HG03108 (cell line): ENCODE results near the gene BPIFB3.
"Not testable (repeated sequence)": the region's sequence is repeated elsewhere in the genome, so short reads cannot be mapped to it uniquely, and the experiment has no call there.

Source experiments
- ATAC-seq: cut with Tn5 transposase; IDR thresholded peaks from one replicate; pipeline ENCODE4 v1.9.1; 2021; ENCODE audit warnings: moderate library complexity; ENCODE audit not compliant: unreplicated experiment

The BPIFB3 gene

DNA sequence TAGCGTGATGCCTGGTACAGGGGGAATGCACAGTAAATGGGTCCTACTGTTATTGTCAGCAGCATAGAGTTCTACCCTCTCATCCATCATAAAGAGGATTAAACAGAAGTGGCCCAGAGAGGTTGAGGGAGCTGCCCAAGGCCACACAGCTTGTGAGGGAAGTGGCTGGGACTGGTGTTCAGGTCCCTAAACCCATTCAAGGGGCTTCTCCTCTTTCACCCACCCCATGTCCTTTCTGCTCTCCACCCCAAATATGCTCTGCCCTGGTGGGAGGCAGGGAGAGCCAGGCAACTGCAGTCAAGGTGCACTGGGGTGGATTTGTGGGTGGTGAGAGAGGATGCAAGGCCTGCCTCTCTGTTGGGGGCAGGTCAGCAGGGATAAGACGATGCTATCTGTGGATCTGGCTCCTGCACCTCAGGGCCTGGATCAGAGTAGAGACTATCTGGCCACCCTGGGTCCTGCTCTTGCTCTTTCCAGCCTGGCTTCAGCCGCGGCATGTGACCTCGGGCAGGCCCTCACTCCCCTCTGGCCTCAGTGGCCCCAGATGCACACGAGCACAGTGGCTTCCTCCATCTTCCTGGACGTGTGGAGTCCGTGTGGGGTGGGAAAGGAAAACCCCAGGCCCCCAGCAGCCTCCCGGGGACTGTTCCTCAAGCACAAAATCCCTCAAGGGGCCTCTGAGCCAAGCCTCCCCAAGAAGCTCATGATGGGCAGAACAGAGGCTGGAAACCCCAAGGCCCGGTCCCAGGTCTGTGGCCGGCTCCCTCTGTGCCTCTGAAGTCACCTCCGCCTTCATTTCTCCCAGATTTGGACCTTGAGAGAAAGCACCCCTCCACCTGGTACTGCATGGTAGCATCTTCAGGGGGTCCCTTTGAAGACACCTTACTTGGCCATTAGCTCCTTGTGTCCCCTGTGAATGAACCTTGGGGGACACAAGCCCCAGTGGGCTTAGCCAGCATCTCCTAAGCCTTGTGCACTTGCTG lies 25.6 kb upstream of the BPIFB3 start:
- no peak for ATAC-seq

DNA sequence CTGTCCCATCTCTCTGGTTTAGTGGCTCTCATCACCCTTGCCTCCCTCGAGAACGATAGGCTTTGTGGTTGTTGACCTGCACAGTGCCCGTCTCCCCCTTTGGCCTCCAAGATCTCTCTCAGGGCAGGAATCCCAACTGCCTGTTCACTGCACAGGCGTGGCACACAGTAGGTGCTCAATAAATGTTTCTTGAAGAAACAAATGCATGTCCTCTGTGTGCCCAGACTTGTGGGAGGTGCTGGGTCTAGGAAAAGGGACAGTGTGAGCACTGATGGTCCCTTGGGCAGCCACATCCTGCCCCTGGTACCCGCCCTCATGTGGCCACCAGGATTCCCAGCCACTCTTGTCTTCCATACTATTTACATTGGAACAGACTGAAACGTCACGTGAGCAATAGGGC lies 24.8 kb upstream of the BPIFB3 start:
- no peak for ATAC-seq

DNA sequence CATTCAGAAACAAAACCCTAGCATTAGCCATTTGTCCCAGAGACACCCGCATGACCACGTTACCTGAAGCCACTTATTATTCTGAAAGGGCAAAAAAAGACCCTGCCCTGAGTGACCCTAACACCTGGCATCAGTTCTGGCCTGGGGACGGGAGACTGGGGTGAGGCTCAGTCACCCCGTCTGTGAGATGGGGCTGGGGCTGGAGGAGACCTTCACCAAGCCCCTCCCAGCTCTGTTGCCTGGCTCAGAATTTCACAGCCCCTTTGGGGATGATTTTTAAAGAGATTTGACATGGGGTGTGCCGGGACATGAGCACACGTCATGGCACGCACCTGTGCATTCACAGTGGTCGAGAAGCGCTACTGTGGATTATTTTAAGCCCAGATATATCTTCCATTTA lies 23.6 kb upstream of the BPIFB3 start:
- ATAC-seq = no peak

DNA sequence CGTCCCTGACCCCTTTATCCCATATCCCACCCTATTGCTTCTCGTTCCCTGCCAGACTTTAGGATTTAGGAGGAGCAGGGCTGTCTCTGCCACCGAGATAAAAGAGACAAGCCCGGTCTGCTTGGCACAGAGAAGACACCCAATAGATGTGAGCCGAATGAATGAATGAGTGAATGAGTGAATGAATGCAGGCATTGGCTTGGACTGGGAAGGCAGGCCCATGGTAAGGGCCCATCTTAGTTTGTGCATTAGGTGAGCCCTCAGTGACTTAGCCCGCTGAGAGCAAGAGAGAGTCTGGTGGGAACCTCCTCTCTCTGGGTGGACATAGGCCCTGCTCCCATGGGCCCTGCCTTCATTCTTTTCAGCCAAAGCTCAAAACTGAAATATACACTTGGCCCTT lies 23.1 kb upstream of the BPIFB3 start:
- no peak for ATAC-seq

DNA sequence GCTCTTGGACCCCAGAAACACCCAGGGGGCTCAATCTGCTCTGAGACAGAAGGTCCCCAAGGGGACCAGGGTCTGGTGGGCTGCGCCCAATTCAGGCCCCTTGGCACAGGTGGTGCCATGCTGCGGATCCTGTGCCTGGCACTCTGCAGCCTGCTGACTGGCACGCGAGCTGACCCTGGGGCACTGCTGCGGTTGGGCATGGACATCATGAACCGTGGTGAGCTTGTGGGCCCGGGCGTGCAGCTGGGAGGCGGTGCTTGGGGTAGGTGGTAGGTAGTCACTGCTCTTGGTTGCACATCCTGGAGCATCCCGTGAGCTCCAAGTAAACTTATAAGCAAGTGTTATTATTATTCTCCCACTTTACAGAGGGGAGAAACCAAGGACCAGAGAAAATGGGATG lies 22.2 kb upstream of the BPIFB3 start, which contains the start of gene BPIFB6:
TSS of gene BPIFB6 (plus strand) at position 118 of the 400 bp plus-strand sequence. CDS start at position 118, 0 bp downstream.
- no peak for ATAC-seq

DNA sequence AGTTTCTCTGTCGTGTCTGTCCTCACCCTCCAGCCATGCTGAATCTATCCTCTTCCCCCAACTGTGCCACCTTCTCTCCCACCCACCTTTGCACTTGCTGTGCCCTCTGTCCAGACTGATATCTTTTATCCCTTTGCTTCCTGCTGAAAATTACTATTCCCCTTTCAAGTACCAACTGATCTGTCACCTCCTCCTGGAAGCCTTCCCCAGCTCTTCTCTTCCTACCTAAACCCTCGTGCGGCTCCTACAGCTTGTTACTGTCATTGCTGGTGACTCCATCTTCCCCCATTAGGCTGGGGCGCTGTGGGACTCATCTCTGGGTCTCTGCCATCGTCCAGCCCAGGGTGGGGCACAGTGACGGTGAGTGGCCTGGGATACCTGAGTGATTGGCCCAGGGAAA lies 21.1 kb upstream of the BPIFB3 start:
- no peak for ATAC-seq

DNA sequence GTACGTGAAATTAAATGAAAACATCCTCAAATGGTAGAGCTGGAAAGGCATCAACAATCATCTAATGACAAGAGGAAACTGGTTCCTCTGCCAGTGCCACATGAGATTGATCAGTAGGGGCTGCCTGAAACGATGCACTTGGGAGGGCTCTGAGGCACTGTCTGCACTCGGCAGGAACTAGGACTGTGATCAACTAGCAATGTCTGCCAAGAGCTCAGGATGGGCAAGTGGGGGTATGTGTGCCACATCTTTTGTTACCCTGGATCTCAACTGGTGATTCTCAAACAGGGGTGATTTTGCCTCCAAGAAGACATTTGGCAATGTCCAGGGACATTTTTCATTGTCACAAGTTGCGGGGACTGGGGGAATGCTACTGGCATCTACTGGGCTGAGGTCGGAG lies 20.3 kb upstream of the BPIFB3 start:
- no peak for ATAC-seq

DNA sequence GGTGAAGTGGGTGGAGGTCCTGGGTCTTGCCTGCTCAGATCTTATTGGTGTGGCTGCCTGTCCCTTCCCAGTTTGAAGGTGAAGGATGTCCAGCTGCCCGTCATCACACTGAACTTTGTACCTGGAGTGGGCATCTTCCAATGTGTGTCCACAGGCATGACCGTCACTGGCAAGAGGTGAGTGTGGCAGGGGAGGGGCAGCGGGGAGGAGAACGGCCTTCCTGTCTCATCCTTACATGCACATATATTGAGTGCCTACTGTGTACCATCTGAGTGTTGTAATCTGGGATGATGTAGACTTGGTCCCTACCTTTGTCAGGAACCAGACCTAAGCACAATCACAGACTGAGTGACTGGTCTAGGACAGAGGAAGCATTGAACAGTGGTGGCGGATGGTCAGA lies 19.6 kb upstream of the BPIFB3 start:
- ATAC-seq = no peak

DNA sequence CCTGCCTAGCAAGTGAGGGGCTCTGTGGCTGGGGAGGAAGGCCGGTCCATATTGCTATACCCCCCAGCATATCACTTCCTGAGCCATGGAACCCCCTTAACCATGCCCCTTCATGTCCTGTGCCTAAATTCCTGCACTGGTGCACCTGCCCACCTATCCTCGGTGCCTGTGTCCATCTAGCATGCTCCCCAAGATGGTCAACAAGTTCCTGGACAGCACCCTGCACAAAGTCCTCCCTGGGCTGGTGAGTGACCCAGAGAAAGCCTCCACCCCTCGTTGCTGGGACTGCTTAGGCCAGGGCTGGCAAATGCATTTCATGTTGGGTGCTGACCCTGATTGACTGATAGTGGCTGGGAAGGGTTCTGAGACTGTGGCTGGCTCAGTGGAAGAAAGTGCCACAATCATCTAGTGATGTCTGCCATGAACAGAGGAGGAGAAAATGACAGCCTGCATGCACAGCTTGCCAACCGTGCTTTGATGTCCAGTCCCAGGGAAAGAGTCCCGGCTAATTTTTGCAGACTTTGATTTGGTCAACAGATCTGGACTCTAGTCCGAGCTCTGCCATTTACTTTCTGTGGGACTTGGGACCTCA lies 18.7 kb upstream of the BPIFB3 start:
- ATAC-seq = no peak

DNA sequence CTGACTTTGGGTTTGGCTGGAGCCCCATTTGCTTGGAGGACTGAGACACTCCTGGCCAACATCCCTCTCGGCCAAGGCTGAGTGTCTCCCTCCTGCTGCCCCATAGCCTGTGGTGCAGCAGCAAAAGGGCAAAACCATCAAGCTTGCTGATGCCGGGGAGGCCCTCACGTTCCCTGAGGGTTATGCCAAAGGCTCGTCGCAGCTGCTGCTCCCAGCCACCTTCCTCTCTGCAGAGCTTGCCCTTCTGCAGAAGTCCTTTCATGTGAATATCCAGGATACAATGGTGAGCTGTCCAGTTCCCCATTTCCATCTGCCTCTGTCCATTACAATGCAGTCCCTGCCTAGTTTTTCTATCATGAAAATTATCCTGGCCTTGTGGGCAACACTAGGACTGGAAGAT lies 16.2 kb upstream of the BPIFB3 start:
- no peak for ATAC-seq

DNA sequence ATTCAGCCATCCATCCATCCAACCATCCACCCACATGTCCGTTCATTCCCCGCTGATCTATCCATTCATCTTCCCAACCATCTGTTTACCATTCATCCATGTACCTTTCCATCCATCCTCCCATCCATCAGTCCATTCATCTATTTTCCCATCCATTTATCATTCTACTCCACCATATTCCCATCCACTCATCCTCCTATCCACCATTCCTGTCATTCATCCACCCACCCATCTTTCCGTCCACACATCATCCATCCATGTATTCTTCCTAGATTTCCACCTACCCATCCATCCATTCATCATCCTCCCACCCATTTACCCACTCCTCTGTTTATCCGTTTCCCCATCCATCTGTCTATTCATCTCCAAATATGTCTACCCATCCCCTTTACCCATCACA lies 15.5 kb upstream of the BPIFB3 start:
- ATAC-seq = no peak

DNA sequence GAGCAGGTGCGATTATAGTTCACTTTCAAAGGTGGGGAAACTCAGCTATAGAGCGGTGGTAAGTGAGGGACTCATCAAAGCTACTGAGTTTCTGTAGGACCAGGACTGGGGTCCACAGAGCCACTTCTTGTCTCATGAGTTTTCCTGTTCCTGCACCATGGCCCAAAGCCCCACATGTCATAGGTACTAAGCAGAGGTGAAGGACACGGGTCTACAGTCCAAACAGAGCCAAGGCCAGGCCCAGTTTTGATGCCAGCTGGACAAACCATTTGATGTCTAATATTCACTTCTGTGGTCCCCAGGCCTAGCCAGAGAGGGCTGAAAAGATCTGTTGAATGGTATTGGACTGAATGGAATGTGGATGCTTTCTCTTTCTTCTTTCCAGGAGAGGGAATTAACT lies 11.3 kb upstream of the BPIFB3 start:
- ATAC-seq = no peak

DNA sequence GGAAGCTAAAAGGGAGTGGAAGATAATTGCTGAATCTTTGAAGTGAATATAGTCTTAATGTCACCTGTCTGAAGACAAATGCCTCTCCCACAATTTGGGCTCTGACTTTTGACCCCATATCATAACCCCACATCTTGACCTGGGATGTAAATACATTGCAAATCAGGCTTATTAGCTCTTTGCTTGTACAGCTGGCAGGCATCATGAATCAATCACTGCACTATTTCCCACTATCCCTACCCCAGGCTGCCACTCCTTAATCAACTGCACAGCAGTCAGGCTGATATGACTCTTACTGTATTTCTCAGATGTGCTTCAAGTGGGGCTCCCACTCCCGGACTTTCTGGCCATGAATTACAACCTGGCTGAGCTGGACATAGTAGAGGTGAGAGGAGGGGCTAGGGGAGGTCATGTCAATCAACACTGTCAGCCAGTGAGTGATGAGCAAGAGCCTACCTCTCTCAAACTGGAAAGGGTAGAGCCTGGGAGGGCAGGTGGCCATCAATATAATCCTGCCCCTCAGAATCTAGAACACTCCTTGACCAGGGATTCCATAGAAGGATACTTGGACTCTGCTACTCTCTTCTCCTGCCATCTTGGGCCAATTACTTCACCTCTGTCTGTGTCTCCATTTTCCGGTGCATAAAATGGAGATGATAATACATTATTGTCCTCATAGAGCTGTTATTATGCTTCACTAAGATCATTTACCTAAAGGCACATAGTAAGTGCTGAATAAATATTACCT lies 10.5 kb upstream of the BPIFB3 start:
- no peak for ATAC-seq

DNA sequence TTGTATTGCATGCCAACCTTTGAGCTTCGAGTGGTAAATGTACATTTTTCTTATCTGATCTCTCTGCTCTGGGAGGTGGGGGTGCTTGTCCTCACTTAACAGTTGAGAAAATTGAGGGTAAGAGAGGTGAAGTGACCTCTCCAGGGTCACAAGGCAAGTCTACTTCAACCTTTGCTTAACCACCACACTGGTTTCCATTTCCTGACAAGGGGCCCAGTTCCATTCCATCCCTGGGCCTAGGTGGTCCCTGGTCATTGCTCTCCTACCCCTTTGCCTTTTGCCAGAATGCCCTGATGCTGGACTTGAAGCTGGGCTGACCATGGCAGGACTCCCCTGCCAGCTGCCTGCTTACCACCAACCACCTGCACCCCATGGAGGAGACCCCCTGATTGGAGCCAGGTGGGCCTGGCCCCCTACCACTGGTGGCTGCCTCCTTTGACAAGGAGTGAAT lies 9.9 kb upstream of the BPIFB3 start:
- ATAC-seq = no peak

DNA sequence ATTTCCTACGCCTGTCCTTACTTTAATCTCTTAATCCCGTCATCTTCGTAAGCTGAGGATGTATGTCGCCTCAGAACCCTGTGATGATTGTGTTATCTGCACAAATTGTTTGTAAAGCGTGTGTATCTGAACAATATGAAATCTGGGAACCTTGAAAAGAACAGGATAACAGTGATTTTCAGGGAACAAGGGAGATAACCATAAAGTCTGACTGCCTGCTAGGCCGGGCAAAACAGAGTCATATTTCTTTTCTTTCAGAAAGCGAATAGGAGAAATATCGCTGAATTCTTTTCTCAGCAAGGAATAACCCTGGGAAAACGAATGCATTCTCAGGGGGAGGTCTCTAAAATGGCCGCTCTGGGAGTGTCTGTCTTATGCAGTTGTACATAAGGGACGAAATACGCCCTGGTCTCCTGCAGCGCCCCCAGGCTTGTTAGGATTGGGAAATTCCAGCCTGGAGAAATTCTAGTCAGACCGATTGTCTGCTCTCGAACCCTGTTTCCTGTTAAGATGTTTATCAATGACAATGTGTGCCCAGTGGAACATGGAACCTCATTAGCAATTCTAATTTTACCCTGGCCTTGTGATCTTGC lies 8.5 kb upstream of the BPIFB3 start:
- not testable (repeated sequence) for ATAC-seq

DNA sequence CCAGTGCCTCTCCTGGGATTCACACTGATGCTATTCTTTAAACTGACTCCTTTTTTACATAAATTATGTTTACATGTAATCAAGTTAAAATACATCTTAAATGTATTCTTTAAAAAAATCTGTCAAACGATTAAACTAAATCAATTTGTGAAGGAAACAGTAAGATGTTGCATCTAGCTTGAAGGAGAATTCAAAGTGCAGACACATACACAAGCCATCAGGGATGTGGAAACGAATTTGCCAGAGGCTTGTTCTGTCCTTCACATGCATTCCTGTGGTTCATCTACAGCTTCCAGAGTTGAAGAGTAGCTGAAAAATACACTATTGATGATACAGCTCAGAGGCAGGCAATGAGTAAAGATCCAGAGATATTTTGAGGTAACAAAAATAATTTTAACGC lies 7.3 kb upstream of the BPIFB3 start:
- no peak for ATAC-seq

DNA sequence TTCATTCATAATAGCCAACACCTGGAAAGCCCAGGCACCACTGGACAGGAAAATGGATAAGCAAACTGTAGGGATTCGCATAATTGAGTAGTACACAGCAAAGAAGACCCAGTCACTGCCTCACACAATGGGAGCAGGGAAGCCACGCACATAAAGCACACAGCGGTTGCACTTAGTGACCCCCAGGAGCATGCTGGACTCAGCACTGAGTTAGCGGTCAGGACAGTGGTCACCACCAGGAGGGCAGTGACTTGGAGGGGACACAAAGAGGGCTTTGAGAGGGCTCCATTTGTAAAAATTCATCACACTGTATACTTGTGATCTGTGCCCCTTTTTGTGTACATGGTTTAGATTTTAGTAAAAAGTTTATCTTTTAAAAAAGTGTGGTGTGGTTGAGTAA lies 2.4 kb upstream of the BPIFB3 start:
- ATAC-seq = no peak

DNA sequence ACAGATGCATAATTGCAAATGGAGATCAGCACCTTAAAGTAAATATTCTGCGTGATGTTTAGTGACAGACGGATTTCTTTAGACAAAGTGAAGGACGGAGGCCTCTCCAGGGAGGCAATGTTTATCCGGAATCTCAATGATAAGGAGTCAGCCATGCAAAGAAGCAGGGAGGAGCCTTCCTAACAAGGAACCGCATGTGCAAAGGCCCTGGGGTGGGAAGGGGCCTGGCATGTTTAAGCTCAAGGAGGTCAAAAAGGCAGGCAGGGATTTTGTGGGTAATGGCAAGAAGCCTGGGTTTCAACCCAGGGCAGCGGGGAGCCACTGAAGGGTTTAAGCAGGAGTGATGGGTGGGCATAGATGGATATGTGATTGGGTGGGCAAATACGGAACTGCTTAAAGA lies 678 bp downstream of the BPIFB3 start:
- ATAC-seq = no peak

DNA sequence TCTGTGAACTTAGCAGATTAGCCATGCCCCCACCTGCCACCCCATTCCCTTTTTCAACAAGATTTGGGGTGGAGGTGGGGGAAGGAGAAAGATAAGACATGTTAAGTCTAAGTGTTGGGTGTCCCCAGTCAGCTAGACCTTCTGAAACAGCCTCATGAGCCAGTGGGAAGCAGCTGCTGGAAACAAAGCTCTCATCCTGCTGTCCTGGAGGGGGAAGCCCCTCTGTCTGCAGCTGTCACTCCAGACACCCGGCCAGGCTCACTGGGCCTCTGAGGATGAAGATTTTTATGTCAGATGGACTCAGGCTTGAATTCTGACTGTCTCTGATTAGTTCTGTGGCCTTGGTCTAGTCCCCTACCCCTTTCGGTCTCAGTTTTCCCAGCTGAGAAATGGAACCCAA lies 1.1 kb downstream of the BPIFB3 start:
- ATAC-seq = no peak

DNA sequence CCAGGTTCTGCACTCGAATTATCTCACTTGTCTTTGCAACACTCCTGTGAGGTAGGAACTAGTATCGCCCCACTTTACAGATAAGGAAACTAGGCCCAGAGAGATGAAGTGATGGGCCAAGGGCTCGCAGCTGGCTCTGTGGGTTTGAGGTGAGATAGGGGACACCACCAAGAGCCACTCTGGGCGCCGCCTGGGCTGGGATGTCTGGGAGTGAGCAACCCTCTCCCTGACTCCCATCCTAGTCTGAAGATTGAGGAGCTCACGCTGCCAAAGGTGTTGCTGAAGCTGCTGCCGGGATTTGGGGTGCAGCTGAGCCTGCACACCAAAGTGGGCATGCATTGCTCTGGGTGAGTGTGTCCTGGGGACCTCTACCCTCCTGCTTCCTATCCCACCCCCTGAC lies 5.4 kb downstream of the BPIFB3 start:
- ATAC-seq = no peak

DNA sequence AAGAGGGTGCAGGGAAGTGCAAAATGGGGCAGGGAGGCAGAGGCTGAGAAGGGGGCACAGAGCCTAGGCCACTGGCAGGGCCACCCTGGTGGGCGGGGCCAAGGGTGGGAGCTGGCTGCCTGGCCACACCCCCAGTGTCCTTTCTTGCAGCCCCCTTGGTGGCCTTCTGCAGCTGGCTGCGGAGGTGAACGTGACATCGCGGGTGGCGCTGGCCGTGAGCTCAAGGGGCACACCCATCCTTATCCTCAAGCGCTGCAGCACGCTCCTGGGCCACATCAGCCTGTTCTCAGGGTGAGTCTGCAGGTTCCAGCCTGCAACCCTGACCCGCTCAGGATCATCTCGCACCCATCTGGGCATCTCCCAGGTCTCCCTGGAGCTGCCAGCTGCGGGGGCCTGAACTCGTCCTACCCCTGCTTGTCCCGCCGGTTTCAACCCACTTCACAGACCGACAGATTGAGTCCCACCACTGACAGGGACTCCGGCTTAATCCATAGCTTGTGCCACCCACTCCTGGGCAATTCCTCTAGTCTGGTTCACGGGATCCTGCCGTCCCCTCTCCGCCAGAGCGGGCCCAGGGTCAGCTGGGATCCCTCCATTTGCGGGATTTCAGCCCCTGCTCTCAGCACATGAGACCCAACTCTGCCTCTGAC lies 6.2 kb downstream of the BPIFB3 start:
- no peak for ATAC-seq
